H1 (cell line): Measurements from ENCODE around the gene GPR45. TPM values are rescaled to one million over a fixed set of nuclear protein-coding genes. Genes with fewer than 3 reads are reported as not detected.

Experiments
- CTCF ChIA-PET: fragments of 300-600 bp; sonication (Branson Sonifier 250); formaldehyde crosslinking; loops from one replicate; lab custom pipeline; 2021; ENCODE audit not compliant: partially characterized antibody; lab: Charles Lee
- POLR2A ChIA-PET: fragments of 300-600 bp; sonication (Branson Sonifier 250); formaldehyde crosslinking; loops from one replicate; lab custom pipeline; 2021; ENCODE audit warnings: inconsistent platforms; ENCODE audit not compliant: partially characterized antibody; lab: Charles Lee
- DNase-seq, 2 experiments: peaks; one replicate each; pipeline versions ENCODE4 v3.0.0 to v3.0.0-alpha.2; 2010 to 2022; ENCODE audit warnings: low spot score in 2 of 2, low read depth in 1 of 2, mixed read lengths in 1 of 2
- FAIRE-seq: peaks from 2 replicates; lab custom pipeline; 2011; peaks lifted over from hg19 to GRCh38; lab: Jason Lieb, UNC
- H2AFZ ChIP-seq: 2 replicates; pipeline ENCODE4 v1.8.1; 2012; ENCODE audit warnings: low read length, inconsistent platforms
- H2AK5ac ChIP-seq: 2 replicates; pipeline ENCODE4 v1.6.1; 2013; ENCODE audit warnings: low read depth, low read length
- H2BK120ac ChIP-seq: replicated peaks from 2 replicates; pipeline ENCODE3; 2013; ENCODE audit warnings: low read depth, low read length, inconsistent platforms
- H2BK12ac ChIP-seq: 2 replicates; pipeline ENCODE4 v1.6.1; 2013; ENCODE audit warnings: low read depth, low read length
- H2BK15ac ChIP-seq: 2 replicates; pipeline ENCODE4 v1.6.1; 2013; ENCODE audit warnings: low read length
- H2BK20ac ChIP-seq: 2 replicates; pipeline ENCODE4 v1.6.1; 2013; ENCODE audit warnings: low read length
- H2BK5ac ChIP-seq: 2 replicates; pipeline ENCODE4 v1.6.1; 2013; ENCODE audit warnings: low read depth, low read length
- H3K14ac ChIP-seq: 2 replicates; pipeline ENCODE4 v1.6.1; 2013; ENCODE audit warnings: inconsistent platforms; ENCODE audit not compliant: insufficient read length
- H3K18ac ChIP-seq: 2 replicates; pipeline ENCODE4 v1.6.1; 2013; ENCODE audit warnings: low read length; ENCODE audit errors: extremely low read depth
- H3K23ac ChIP-seq: 2 replicates; pipeline ENCODE4 v1.6.1; 2013; ENCODE audit warnings: inconsistent platforms; ENCODE audit not compliant: insufficient read length
- H3K23me2 ChIP-seq: 2 replicates; pipeline ENCODE4 v1.6.1; 2013; ENCODE audit warnings: low read depth, low read length
- H3K27ac ChIP-seq: 2 replicates; pipeline ENCODE4 v1.6.1; 2011; ENCODE audit warnings: low read depth, low read length, inconsistent platforms
- H3K27me3 ChIP-seq, 4 experiments: replicated peaks in 1 of 4; 1 replicate in 1 of 4; 2 replicates in 3 of 4; pipeline versions ENCODE4 v1.6.1 to v1.8.1; 2011 to 2013; ENCODE audit warnings: low read length in 3 of 4, mild to moderate bottlenecking in 3 of 4, inconsistent platforms in 2 of 4, mixed read lengths in 2 of 4, moderate library complexity in 1 of 4; ENCODE audit not compliant: control insufficient read depth in 3 of 4, insufficient read depth in 3 of 4; ENCODE audit errors: extremely low read depth in 1 of 4
- H3K36me3 ChIP-seq, 4 experiments: 2 replicates each; pipeline versions ENCODE4 v1.6.1 to v1.8.1; 2011 to 2013; ENCODE audit warnings: mild to moderate bottlenecking in 4 of 4, low read length in 3 of 4, moderate library complexity in 2 of 4, control low read depth in 1 of 4, inconsistent platforms in 1 of 4; ENCODE audit not compliant: insufficient read depth in 4 of 4, control insufficient read depth in 2 of 4
- H3K4ac ChIP-seq: replicated peaks from 2 replicates; pipeline ENCODE3; 2013; ENCODE audit warnings: low read length, low read depth, mixed read lengths, inconsistent platforms; ENCODE audit not compliant: insufficient read length
- H3K4me1 ChIP-seq, 4 experiments: replicated peaks in 1 of 4; 1 replicate in 1 of 4; 2 replicates in 3 of 4; pipeline versions ENCODE4 v1.6.1 to v1.8.1; 2011 to 2013; ENCODE audit warnings: low read length in 3 of 4, inconsistent platforms in 2 of 4, mixed read lengths in 1 of 4; ENCODE audit not compliant: insufficient read depth in 4 of 4, control insufficient read depth in 3 of 4
- H3K4me2 ChIP-seq, 2 experiments: 2 replicates each; pipeline versions ENCODE4 v1.6.1 to v1.8.1; 2011 to 2013; ENCODE audit warnings: low read depth in 2 of 2, low read length in 2 of 2, control low read depth in 1 of 2, inconsistent platforms in 1 of 2, mild to moderate bottlenecking in 1 of 2; ENCODE audit not compliant: insufficient read depth in 1 of 2
- H3K4me3 ChIP-seq, 4 experiments: fragments of 200-600, 300-600 bp in 1 of 4; sonication (generic), shearing (Covaris generic), sonication (Bioruptor Twin) in 1 of 4; 2 replicates each; pipeline versions ENCODE4 v1.5.1 to v1.8.1; 2011 to 2016; ENCODE audit warnings: low read length in 4 of 4, low read depth in 3 of 4, control low read depth in 2 of 4, inconsistent platforms in 2 of 4, mild to moderate bottlenecking in 2 of 4, mixed read lengths in 1 of 4, moderate library complexity in 1 of 4; ENCODE audit not compliant: insufficient read depth in 2 of 4; ENCODE audit errors: extremely low read depth in 1 of 4
- H3K56ac ChIP-seq: replicated peaks from 2 replicates; pipeline ENCODE3; 2013; ENCODE audit warnings: low read depth, mild to moderate bottlenecking, mixed read lengths, low read length, inconsistent platforms; ENCODE audit not compliant: insufficient read length
- H3K79me1 ChIP-seq: 2 replicates; pipeline ENCODE4 v1.6.1; 2013; ENCODE audit warnings: low read depth, low read length, control low read depth
- H3K79me2 ChIP-seq, 2 experiments: 2 replicates each; pipeline versions ENCODE4 v1.6.1 to v1.8.1; 2012 to 2013; ENCODE audit warnings: low read length in 2 of 2, mild to moderate bottlenecking in 2 of 2, inconsistent platforms in 1 of 2; ENCODE audit not compliant: insufficient read depth in 2 of 2, control insufficient read depth in 1 of 2
- H3K9ac ChIP-seq, 4 experiments: replicated peaks in 1 of 4; 1 replicate in 1 of 4; 2 replicates in 3 of 4; pipeline versions ENCODE4 v1.6.1 to v1.8.1; 2011 to 2013; ENCODE audit warnings: low read depth in 3 of 4, low read length in 3 of 4, control low read depth in 2 of 4, mild to moderate bottlenecking in 2 of 4, moderate library complexity in 2 of 4, inconsistent platforms in 1 of 4; ENCODE audit errors: extremely low read depth in 1 of 4
- H3K9me3 ChIP-seq, 2 experiments: 2 replicates each; pipeline versions ENCODE4 v1.6.1 to v1.8.1; 2012 to 2013; ENCODE audit warnings: mild to moderate bottlenecking in 2 of 2, moderate library complexity in 2 of 2, control low read depth in 1 of 2, inconsistent platforms in 1 of 2, low read depth in 1 of 2, low read length in 1 of 2, mixed read lengths in 1 of 2; ENCODE audit not compliant: insufficient read depth in 2 of 2
- H4K20me1 ChIP-seq, 2 experiments: replicated peaks in 1 of 2; 2 replicates each; pipeline versions ENCODE3 to v1.8.1; 2011 to 2013; ENCODE audit warnings: inconsistent platforms in 2 of 2, low read length in 2 of 2, mild to moderate bottlenecking in 1 of 2; ENCODE audit not compliant: insufficient read depth in 2 of 2, control insufficient read depth in 1 of 2
- H4K5ac ChIP-seq: 2 replicates; pipeline ENCODE4 v1.6.1; 2013; ENCODE audit warnings: low read length, low read depth, mixed read lengths, inconsistent platforms; ENCODE audit not compliant: insufficient read length
- H4K8ac ChIP-seq: 2 replicates; pipeline ENCODE4 v1.8.0; 2013; ENCODE audit warnings: mild to moderate bottlenecking, moderate library complexity, low read length, inconsistent platforms; ENCODE audit not compliant: insufficient read depth; ENCODE audit errors: extremely low read depth
- H4K91ac ChIP-seq: replicated peaks from 2 replicates; pipeline ENCODE3; 2013; ENCODE audit warnings: low read length, mixed read lengths, inconsistent platforms; ENCODE audit not compliant: insufficient read length
- ASH2L ChIP-seq: fragments of 200-600, 300-600 bp; sonication (generic); IDR thresholded peaks from one replicate; pipeline ENCODE4 v1.7.1; 2017; ENCODE audit warnings: low read length
- BCL11A ChIP-seq, 2 experiments: IDR thresholded peaks; one replicate each; pipeline ENCODE4 v1.6.1; 2011; ENCODE audit warnings: low read depth in 2 of 2, low read length in 2 of 2, mild to moderate bottlenecking in 2 of 2
- JUND ChIP-seq: IDR thresholded peaks from 2 replicates; pipeline ENCODE4 v1.6.1; 2011; ENCODE audit warnings: mild to moderate bottlenecking, improper control_type of control experiment, low read length
- POLR2AphosphoS5 ChIP-seq: IDR thresholded peaks from 2 replicates; pipeline ENCODE4 v1.6.1; 2011; ENCODE audit warnings: low read depth, low read length
- SIN3A ChIP-seq, 2 experiments: IDR thresholded peaks in 1 of 2; conservative IDR thresholded peaks in 1 of 2; 2 replicates each; pipeline ENCODE4 v1.6.1; 2011 to 2012; ENCODE audit warnings: low read length in 2 of 2, improper control_type of control experiment in 1 of 2, low read depth in 1 of 2, mild to moderate bottlenecking in 1 of 2
- SIX5 ChIP-seq: IDR thresholded peaks from 2 replicates; pipeline ENCODE4 v1.6.1; 2011; ENCODE audit warnings: mild to moderate bottlenecking, low read depth, low read length
- SP2 ChIP-seq: IDR thresholded peaks from 2 replicates; pipeline ENCODE4 v1.6.1; 2012; ENCODE audit warnings: mild to moderate bottlenecking, low read length, inconsistent platforms
- SRF ChIP-seq: IDR thresholded peaks from 2 replicates; pipeline ENCODE4 v1.6.1; 2011; ENCODE audit warnings: mild to moderate bottlenecking, low read depth, low read length, moderate library complexity
- SUZ12 ChIP-seq: fragments of 200-600 bp; sonication (generic); IDR thresholded peaks from 2 replicates; pipeline ENCODE4 v1.6.1; 2012; ENCODE audit warnings: mild to moderate bottlenecking, inconsistent platforms, low read length, moderate library complexity, mixed read lengths
- WGBS, 2 experiments: shearing (Covaris generic) in 1 of 2; methylation state at CpG; one replicate each; pipeline versions ENCODE4 v1.1.6 to v1.1.7; 2013 to 2015; ENCODE audit warnings: low lambda C conversion rate in 2 of 2, mixed read lengths in 2 of 2, inconsistent platforms in 1 of 2, low coverage in 1 of 2, missing lambda C conversion rate in 1 of 2; ENCODE audit not compliant: insufficient replicate concordance in 2 of 2, insufficient coverage in 1 of 2, insufficient read length in 1 of 2; ENCODE audit errors: extremely low coverage in 1 of 2, missing lambda C conversion rate in 1 of 2; 5-methylcytosine and 5-hydroxymethylcytosine counted together
- polyA plus RNA-seq, 7 experiments: library from polyadenylated mRNA; depleted of rRNA in 3 of 7; stranded (reverse) in 5 of 7; unstranded in 2 of 7; fragments of >200 nt in 5 of 7; fragments of 200-250 nt in 2 of 7; gene quantifications; 1 replicate in 5 of 7; 2 replicates in 1 of 7; 4 replicates in 1 of 7; pipeline versions ENCODE4 v1.2.1 to v1.2.3, GENCODE V29; 2011 to 2013; ENCODE audit warnings: missing spikeins in 2 of 7, mixed read lengths in 2 of 7
- total RNA-seq: library from RNA; stranded (reverse); fragmentation: NEBNext Ultra II Directional; extraction: Animal tissue kit (Norgen Biotek cat#: 25700); gene quantifications from 2 replicates; pipeline ENCODE4 v1.2.1, GENCODE V29; 2021
- TF ChIP-seq, protein P1 (sequence below): IDR thresholded peaks from 2 replicates; pipeline ENCODE4 v1.6.1; 2012; ENCODE audit warnings: inconsistent platforms
- TF ChIP-seq, protein P2 (sequence below): IDR thresholded peaks from 2 replicates; pipeline ENCODE4 v1.6.1; 2012; ENCODE audit warnings: low read length, inconsistent platforms

GPR45 gene
- total and polyA plus RNA-seq, 2 of the 8 experiments (the other 6 are each of a cell fraction or from before 2014, with no cell fraction given): 0.21 TPM; not detected in 1

DNA sequence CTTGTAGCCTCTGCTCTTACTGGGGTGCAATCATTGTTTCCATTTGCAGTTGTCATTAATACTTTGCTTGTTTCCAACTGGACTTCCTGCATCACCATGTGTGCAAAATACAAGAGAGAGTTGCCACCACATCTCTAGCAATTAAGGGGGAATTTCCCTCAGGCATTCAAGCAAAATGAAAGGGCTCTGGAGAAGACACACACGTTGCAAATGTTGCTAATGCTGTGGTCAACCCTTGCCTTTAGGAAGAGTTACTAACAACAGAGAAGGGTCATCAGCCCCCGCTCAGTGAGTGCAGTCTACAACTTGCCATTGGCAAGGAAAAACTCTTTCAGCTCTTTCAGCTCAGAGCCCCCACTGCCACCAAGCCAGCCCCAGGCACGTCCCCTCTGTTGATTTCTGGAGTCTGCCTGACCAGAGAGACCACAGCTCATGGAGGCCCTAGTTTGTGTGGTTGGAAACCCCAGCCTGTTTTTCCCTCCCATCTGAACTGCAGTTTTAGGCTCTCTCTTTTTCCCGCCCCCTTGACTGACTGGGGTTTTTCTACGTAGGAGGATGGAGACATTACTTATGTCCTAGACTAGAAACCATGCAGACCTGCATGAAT lies 25.9 kb upstream of the GPR45 start:
- H3K18ac ChIP-seq: no peak overlapping the region
- H4K8ac ChIP-seq: no peak overlapping the region
- no peak overlapping the region for H4K91ac ChIP-seq
- no peak overlapping the region for H2AFZ ChIP-seq
- ChIA-PET POLR2A (interaction anchor here (1.1 kb wide), 1 partner anchor 9 kb away, joined by 3 read pairs; no protein-coding TSS in a partner anchor), CTCF (interaction anchor here (0.6 to 3.1 kb wide), 5 partner anchors 19 to 95 kb away, joined by 3 to 12 read pairs (median 7); no protein-coding TSS in a partner anchor)
- no peak overlapping the region for H3K56ac ChIP-seq
- FAIRE-seq: no peak
- no peak overlapping the region for H3K23ac ChIP-seq
- no peak overlapping the region for H3K4me3 ChIP-seq
- DNase-seq: no peak
- H3K27me3 ChIP-seq: no peaks in the 10 kb centered on the region
- WGBS, 2 experiments: 68% methylated on average over 5 of the region's 5 CpGs; no CpG with 5 or more reads in 1 of the 2 experiments
- H3K79me2 ChIP-seq: no peaks in the 10 kb centered on the region
- H3K23me2 ChIP-seq: no peaks in the 10 kb centered on the region
- no peak overlapping the region for H2BK15ac ChIP-seq
- H3K79me1 ChIP-seq: no peaks in the 10 kb centered on the region
- no peak overlapping the region for H2BK20ac ChIP-seq
- no peaks in the 10 kb centered on the region; a peak in 1 of 4 replicates for H3K9me3 ChIP-seq
- no peaks in the 10 kb centered on the region for H3K4me1 ChIP-seq
- no peak overlapping the region for H4K5ac ChIP-seq
- H3K14ac ChIP-seq: no peak overlapping the region
- H3K4me2 ChIP-seq: no peak overlapping the region
- H2BK5ac ChIP-seq: no peak overlapping the region
- H3K9ac ChIP-seq: no peak overlapping the region
- H4K20me1 ChIP-seq: no peaks in the 10 kb centered on the region
- H2BK120ac ChIP-seq: no peak overlapping the region
- no peaks in the 10 kb centered on the region for H3K36me3 ChIP-seq
- H2AK5ac ChIP-seq: no peak overlapping the region
- H3K4ac ChIP-seq: no peak overlapping the region
- no peak overlapping the region for H2BK12ac ChIP-seq
- no peak overlapping the region for H3K27ac ChIP-seq
- TF ChIP-seq SP2 (no peak), ASH2L (no peak), BCL11A (IDR thresholded peaks at IDR 0.05; ENCODE audit: low read depth in 2 of 2, low read length in 2 of 2) (no peak), SRF (no peak), SUZ12 (no peak), JUND (no peak), SIN3A (conservative IDR thresholded peaks at IDR 0.05 in 1 of 2, IDR thresholded peaks at IDR 0.05 in 1 of 2; ENCODE audit: low read depth in 1 of 2, low read length in 2 of 2) (no peak), SIX5 (no peak), POLR2AphosphoS5 (no peak)
- TF ChIP-seq, protein P1, sequence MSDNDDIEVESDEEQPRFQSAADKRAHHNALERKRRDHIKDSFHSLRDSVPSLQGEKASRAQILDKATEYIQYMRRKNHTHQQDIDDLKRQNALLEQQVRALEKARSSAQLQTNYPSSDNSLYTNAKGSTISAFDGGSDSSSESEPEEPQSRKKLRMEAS: no peak
- TF ChIP-seq, protein P2, sequence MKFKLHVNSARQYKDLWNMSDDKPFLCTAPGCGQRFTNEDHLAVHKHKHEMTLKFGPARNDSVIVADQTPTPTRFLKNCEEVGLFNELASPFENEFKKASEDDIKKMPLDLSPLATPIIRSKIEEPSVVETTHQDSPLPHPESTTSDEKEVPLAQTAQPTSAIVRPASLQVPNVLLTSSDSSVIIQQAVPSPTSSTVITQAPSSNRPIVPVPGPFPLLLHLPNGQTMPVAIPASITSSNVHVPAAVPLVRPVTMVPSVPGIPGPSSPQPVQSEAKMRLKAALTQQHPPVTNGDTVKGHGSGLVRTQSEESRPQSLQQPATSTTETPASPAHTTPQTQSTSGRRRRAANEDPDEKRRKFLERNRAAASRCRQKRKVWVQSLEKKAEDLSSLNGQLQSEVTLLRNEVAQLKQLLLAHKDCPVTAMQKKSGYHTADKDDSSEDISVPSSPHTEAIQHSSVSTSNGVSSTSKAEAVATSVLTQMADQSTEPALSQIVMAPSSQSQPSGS: no peak
